WTC11 (cell line): ENCODE data around the gene PIK3CB.

ENCODE experiments used
- FOXP4 ChIP-seq: sonication (generic); formaldehyde crosslinking; IDR thresholded peaks from 2 replicates; pipeline ENCODE4 v1.8.0; 2022; ENCODE audit warnings: mild to moderate bottlenecking, missing genetic modification reagents
- GABPB1 ChIP-seq: sonication (generic); formaldehyde crosslinking; IDR thresholded peaks from 2 replicates; pipeline ENCODE4 v1.8.1; 2023; ENCODE audit warnings: mild to moderate bottlenecking, missing genetic modification reagents
- HMGA2 ChIP-seq: fragments of 250-450 bp; sonication (Bioruptor Pico); IDR thresholded peaks from 2 replicates; pipeline ENCODE4 v1.4.0; 2021; ENCODE audit warnings: mild to moderate bottlenecking, moderate library complexity
- JUN ChIP-seq: sonication (generic); formaldehyde crosslinking; IDR thresholded peaks from 2 replicates; pipeline ENCODE4 v1.8.0; 2023; ENCODE audit warnings: mild to moderate bottlenecking, missing genetic modification reagents
- NFE2L1 ChIP-seq: sonication (generic); formaldehyde crosslinking; IDR thresholded peaks from 2 replicates; pipeline ENCODE4 v1.8.1; 2023; ENCODE audit warnings: missing genetic modification reagents
- TF ChIP-seq, protein P1 (sequence below): sonication (generic); formaldehyde crosslinking; IDR thresholded peaks from 2 replicates; pipeline ENCODE4 v1.8.0; 2022; ENCODE audit warnings: mild to moderate bottlenecking, missing genetic modification reagents
- TF ChIP-seq, protein P2 (sequence below): sonication (generic); formaldehyde crosslinking; IDR thresholded peaks from 2 replicates; pipeline ENCODE4 v1.8.1; 2023; ENCODE audit warnings: mild to moderate bottlenecking, missing genetic modification reagents, moderate library complexity

- TF ChIP-seq, protein P1, sequence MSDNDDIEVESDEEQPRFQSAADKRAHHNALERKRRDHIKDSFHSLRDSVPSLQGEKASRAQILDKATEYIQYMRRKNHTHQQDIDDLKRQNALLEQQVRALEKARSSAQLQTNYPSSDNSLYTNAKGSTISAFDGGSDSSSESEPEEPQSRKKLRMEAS (CRISPR knock-in tag): no peak
- TF ChIP-seq, protein P2, sequence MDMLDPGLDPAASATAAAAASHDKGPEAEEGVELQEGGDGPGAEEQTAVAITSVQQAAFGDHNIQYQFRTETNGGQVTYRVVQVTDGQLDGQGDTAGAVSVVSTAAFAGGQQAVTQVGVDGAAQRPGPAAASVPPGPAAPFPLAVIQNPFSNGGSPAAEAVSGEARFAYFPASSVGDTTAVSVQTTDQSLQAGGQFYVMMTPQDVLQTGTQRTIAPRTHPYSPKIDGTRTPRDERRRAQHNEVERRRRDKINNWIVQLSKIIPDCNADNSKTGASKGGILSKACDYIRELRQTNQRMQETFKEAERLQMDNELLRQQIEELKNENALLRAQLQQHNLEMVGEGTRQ (CRISPR knock-in tag): no peak
- TF ChIP-seq HMGA2 (CRISPR knock-in tag) (no peak), NFE2L1 (CRISPR knock-in tag) (no peak), GABPB1 (no peak), JUN (CRISPR knock-in tag) (no peak), FOXP4 (CRISPR knock-in tag) (no peak)
Measured at GRCh38 chr3:138761002-138761401, 73.7 kb downstream of the PIK3CB start.
